Astrocyte (in vitro differentiated cells and primary cell): ENCODE results near the gene ING1.

Experiments
- CTCF ChIP-seq: IDR thresholded peaks from 2 replicates; pipeline ENCODE4 v1.5.1; 2011; ENCODE audit warnings: low read depth, mild to moderate bottlenecking, inconsistent platforms, low read length, moderate library complexity; ENCODE audit not compliant: insufficient read depth
- EZH2 ChIP-seq: IDR thresholded peaks from 2 replicates; pipeline ENCODE4 v1.6.1; 2012; ENCODE audit warnings: mild to moderate bottlenecking, low read length, inconsistent platforms; ENCODE audit not compliant: insufficient read depth

- TF ChIP-seq CTCF (no peak), EZH2 (no peak)
Observed at GRCh38 chr13:110700186-110700585, 13.3 kb upstream of the ING1 start.
